ENCODE measurements around the gene SLC12A7. TPM values are rescaled to one million over a fixed set of nuclear protein-coding genes. Genes with fewer than 3 reads are reported as not detected.
"Not testable (repeated sequence)": the region's sequence is repeated elsewhere in the genome, so short reads cannot be mapped to it uniquely, and the experiment has no call there.

The SLC12A7 gene
- total RNA-seq, 6 experiments from 2014 or later, result 38.9 to 65.2 (median 53.3) TPM

- Histone ChIP-seq H3K4me3 (no peak overlapping the region), H3K27me3 (no peaks in the 10 kb centered on the region), H3K9me3 (no peaks in the 10 kb centered on the region), H3K27ac (no peak overlapping the region), H3K4me1 (peaks cover 0 to 7% (median 0%) of the 10 kb centered on the region in 4 donors), H3K36me3 (peaks cover 0 to 59% (median 16%) of the 10 kb centered on the region in 4 donors)
- ATAC-seq (no peak), DNase-seq (no peak)
- TF ChIP-seq CTCF (IDR thresholded peaks at IDR 0.05) (no peak), POLR2A (IDR thresholded peaks at IDR 0.05) (no peak)
- 80% methylated on average over 5 of the region's 10 CpGs for WGBS (ENCODE audit: insufficient coverage, low coverage, low lambda C conversion rate, missing lambda C conversion rate)
- intact Hi-C loops (cut with DNase I), result no loop called here
Observed at GRCh38 chr5:1061916-1062315, 49.9 kb downstream of the SLC12A7 start.

GRCh38 chr5:1061292-1061691 is 50.6 kb downstream of the SLC12A7 start:
- H3K27me3 ChIP-seq; H3K27ac ChIP-seq; ATAC-seq; DNase-seq; H3K4me1 ChIP-seq; intact Hi-C loops (cut with DNase I); H3K9me3 ChIP-seq; H3K4me3 ChIP-seq: not testable (repeated sequence)
- peaks cover 0 to 63% (median 16%) of the 10 kb centered on the region in 4 donors for H3K36me3 ChIP-seq
- WGBS (ENCODE audit: insufficient coverage, low coverage, low lambda C conversion rate, missing lambda C conversion rate), result 89% methylated on average over 3 of the region's 43 CpGs

- no peak for TF ChIP-seq CTCF (IDR thresholded peaks at IDR 0.05)
- TF ChIP-seq POLR2A (IDR thresholded peaks at IDR 0.05), result no peak
- ATAC-seq, result peak in 1 of 4 donors; percentile 2
- H3K27me3 ChIP-seq, result no peaks in the 10 kb centered on the region
- WGBS (ENCODE audit: insufficient coverage, low coverage, low lambda C conversion rate, missing lambda C conversion rate), result 0% methylated on average over 1 of the region's 24 CpGs
- no peaks in the 10 kb centered on the region for H3K9me3 ChIP-seq
- intact Hi-C loops (cut with DNase I), result no loop called here
- peak in 2 of 3 donors; percentile 17 to 59 for DNase-seq
- peaks cover 0 to 7% (median 0%) of the 10 kb centered on the region in 4 donors for H3K4me1 ChIP-seq
- peak overlapping the region in 1 of 3 donors; percentile 33 for H3K27ac ChIP-seq
- no peak overlapping the region for H3K4me3 ChIP-seq
- H3K36me3 ChIP-seq, result peaks cover 0 to 65% (median 19%) of the 10 kb centered on the region in 4 donors
Observed at GRCh38 chr5:1060535-1060981, 51.3 kb downstream of the SLC12A7 start.

- Histone ChIP-seq H3K4me3 (no peak overlapping the region), H3K27ac (peak overlapping the region in 1 of 3 donors; percentile 33), H3K4me1 (peaks cover 0 to 7% (median 0%) of the 10 kb centered on the region in 4 donors), H3K36me3 (peaks cover 0 to 72% (median 22%) of the 10 kb centered on the region in 4 donors), H3K27me3 (no peaks in the 10 kb centered on the region), H3K9me3 (no peaks in the 10 kb centered on the region)
- TF ChIP-seq POLR2A (IDR thresholded peaks at IDR 0.05) (no peak), CTCF (IDR thresholded peaks at IDR 0.05) (no peak)
- peak; percentile 65 to 89 (median 86) for DNase-seq
- peak; percentile 60 to 87 (median 76) for ATAC-seq
- intact Hi-C loops (cut with DNase I), result no loop called here
- 60% methylated on average over 1 of the region's 17 CpGs for WGBS (ENCODE audit: insufficient coverage, low coverage, low lambda C conversion rate, missing lambda C conversion rate)
Observed at GRCh38 chr5:1059884-1060263, 52.0 kb downstream of the SLC12A7 start.

- TF ChIP-seq POLR2A (IDR thresholded peaks at IDR 0.05), result no peak
- no peak for TF ChIP-seq CTCF (IDR thresholded peaks at IDR 0.05)
- Histone ChIP-seq H3K4me1 (peaks cover 0 to 7% (median 0%) of the 10 kb centered on the region in 4 donors), H3K27me3 (no peaks in the 10 kb centered on the region), H3K4me3 (no peak overlapping the region), H3K36me3 (peaks cover 0 to 76% (median 22%) of the 10 kb centered on the region in 4 donors), H3K27ac (no peak overlapping the region), H3K9me3 (no peaks in the 10 kb centered on the region)
- DNase-seq, result peak in 2 of 3 donors; percentile 16 to 54
- peak in 1 of 4 donors; percentile 1 for ATAC-seq
- WGBS (ENCODE audit: insufficient coverage, low coverage, low lambda C conversion rate, missing lambda C conversion rate), result 91% methylated on average over 6 of the region's 34 CpGs
- intact Hi-C loops (cut with DNase I), result no loop called here
Observed at GRCh38 chr5:1058988-1059883, 52.6 kb downstream of the SLC12A7 start.

Data from right lobe of liver (tissue), 6 donors.